ENCODE results near the gene DLGAP1. TPM values are rescaled to one million over a fixed set of nuclear protein-coding genes. Genes with fewer than 3 reads are reported as not detected.

The DLGAP1 gene
- total RNA-seq, 1 experiment from 2014 or later: 0.07 TPM

- TF ChIP-seq, protein P1, sequence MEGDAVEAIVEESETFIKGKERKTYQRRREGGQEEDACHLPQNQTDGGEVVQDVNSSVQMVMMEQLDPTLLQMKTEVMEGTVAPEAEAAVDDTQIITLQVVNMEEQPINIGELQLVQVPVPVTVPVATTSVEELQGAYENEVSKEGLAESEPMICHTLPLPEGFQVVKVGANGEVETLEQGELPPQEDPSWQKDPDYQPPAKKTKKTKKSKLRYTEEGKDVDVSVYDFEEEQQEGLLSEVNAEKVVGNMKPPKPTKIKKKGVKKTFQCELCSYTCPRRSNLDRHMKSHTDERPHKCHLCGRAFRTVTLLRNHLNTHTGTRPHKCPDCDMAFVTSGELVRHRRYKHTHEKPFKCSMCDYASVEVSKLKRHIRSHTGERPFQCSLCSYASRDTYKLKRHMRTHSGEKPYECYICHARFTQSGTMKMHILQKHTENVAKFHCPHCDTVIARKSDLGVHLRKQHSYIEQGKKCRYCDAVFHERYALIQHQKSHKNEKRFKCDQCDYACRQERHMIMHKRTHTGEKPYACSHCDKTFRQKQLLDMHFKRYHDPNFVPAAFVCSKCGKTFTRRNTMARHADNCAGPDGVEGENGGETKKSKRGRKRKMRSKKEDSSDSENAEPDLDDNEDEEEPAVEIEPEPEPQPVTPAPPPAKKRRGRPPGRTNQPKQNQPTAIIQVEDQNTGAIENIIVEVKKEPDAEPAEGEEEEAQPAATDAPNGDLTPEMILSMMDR (IDR thresholded peaks at IDR 0.05; ENCODE audit: insufficient read depth in 1 of 2, low read depth in 1 of 2, low read length in 1 of 2, severe bottlenecking in 1 of 2, unreplicated experiment in 1 of 2): no peak
- Mint-ChIP-seq H3K4me3 (ENCODE audit: unreplicated experiment) (no peak overlapping the region), H3K9me3 (ENCODE audit: unreplicated experiment) (no peaks in the 10 kb centered on the region), H3K36me3 (ENCODE audit: insufficient read depth, unreplicated experiment) (no peaks in the 10 kb centered on the region), H3K27me3 (ENCODE audit: insufficient read depth, unreplicated experiment) (peaks cover 27% of the 10 kb centered on the region), H3K4me1 (ENCODE audit: low read depth, unreplicated experiment) (peaks cover 7% of the 10 kb centered on the region), H3K27ac (ENCODE audit: unreplicated experiment) (no peak overlapping the region)
- DNase-seq: no peak
- Histone ChIP-seq H3K27me3 (replicated peaks; ENCODE audit: control insufficient read depth, insufficient read depth, low read length) (no peaks in the 10 kb centered on the region; the same call in 1 of the 2 replicates), H3K9me3 (no peaks in the 10 kb centered on the region), H3K4me1 (no peaks in the 10 kb centered on the region), H3K4me3 (ENCODE audit: low read depth, low read length) (no peak overlapping the region), H3K36me3 (ENCODE audit: control insufficient read depth, insufficient read depth, low read length) (no peaks in the 10 kb centered on the region)
- POLR2A ChIA-PET: no interaction called here
- CTCF ChIA-PET: interaction anchor here (2.8 kb wide), 1 partner anchor 98 kb away, joined by 35 read pairs; no protein-coding TSS in a partner anchor
- no TSS peak for BruUV-seq (replicated peaks)
- intact Hi-C loops (cut with micrococcal nuclease; ENCODE audit: unreplicated experiment): loop anchor here (1.0 to 2.0 kb wide), 3 partner anchors 100 to 168 kb away; no protein-coding TSS in a partner anchor
Observed at GRCh38 chr18:3870914-3871313, 584.2 kb downstream of the DLGAP1 start.

DNA sequence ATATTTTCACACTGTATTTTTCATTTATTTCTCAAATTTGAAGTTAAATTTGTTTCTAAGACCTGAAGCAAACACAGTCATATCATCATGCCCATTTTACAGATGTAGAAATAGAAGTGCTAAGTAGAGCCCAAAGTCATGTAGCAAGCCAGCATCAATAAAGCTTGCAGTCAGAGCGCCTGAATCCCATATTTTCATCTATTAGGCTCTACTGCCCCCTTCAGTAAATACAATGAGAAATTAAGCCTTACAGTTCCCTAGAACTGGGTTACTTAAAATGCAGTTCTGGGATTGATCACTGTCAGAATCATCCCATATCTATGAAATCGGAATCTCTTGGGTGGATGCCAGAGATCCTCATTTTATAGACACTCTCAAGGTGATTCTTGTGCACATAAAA lies 585.3 kb downstream of the DLGAP1 start:
- Histone ChIP-seq H3K27me3 (replicated peaks; ENCODE audit: control insufficient read depth, insufficient read depth, low read length) (no peaks in the 10 kb centered on the region; the same call in 1 of the 2 replicates), H3K9me3 (no peaks in the 10 kb centered on the region), H3K4me3 (ENCODE audit: low read depth, low read length) (no peak overlapping the region), H3K36me3 (ENCODE audit: control insufficient read depth, insufficient read depth, low read length) (no peaks in the 10 kb centered on the region), H3K4me1 (no peaks in the 10 kb centered on the region)
- no peak overlapping the region for H3K27ac Mint-ChIP-seq (ENCODE audit: unreplicated experiment)
- no peaks in the 10 kb centered on the region for H3K36me3 Mint-ChIP-seq (ENCODE audit: insufficient read depth, unreplicated experiment)
- TF ChIP-seq, protein P1 (IDR thresholded peaks at IDR 0.05; ENCODE audit: insufficient read depth in 1 of 2, low read depth in 1 of 2, low read length in 1 of 2, severe bottlenecking in 1 of 2, unreplicated experiment in 1 of 2): peak; percentile 42 to 49
- ChIA-PET CTCF (interaction anchor here (0.5 to 2.8 kb wide), 11 partner anchors 11 to 216 kb away, joined by 3 to 35 read pairs (median 3); no protein-coding TSS in a partner anchor), POLR2A (no interaction called here)
- intact Hi-C loops (cut with micrococcal nuclease; ENCODE audit: unreplicated experiment): loop anchor here (1.0 to 2.0 kb wide), 4 partner anchors 99 to 589 kb away; no protein-coding TSS in a partner anchor
- H3K9me3 Mint-ChIP-seq (ENCODE audit: unreplicated experiment): no peaks in the 10 kb centered on the region
- BruUV-seq (replicated peaks): no TSS peak
- DNase-seq: peak in 1 of 2 experiments; percentile 46
- no peak overlapping the region for H3K4me3 Mint-ChIP-seq (ENCODE audit: unreplicated experiment)
- H3K27me3 Mint-ChIP-seq (ENCODE audit: insufficient read depth, unreplicated experiment): peaks cover 27% of the 10 kb centered on the region
- peaks cover 7% of the 10 kb centered on the region for H3K4me1 Mint-ChIP-seq (ENCODE audit: low read depth, unreplicated experiment)

- H3K9me3 Mint-ChIP-seq (ENCODE audit: unreplicated experiment): no peaks in the 10 kb centered on the region
- no peaks in the 10 kb centered on the region for H3K4me1 Mint-ChIP-seq (ENCODE audit: low read depth, unreplicated experiment)
- DNase-seq: no peak
- no TSS peak for BruUV-seq (replicated peaks)
- POLR2A ChIA-PET: no interaction called here
- no peaks in the 10 kb centered on the region for H3K36me3 ChIP-seq (ENCODE audit: control insufficient read depth, insufficient read depth, low read length)
- H3K27ac Mint-ChIP-seq (ENCODE audit: unreplicated experiment): no peak overlapping the region
- TF ChIP-seq, protein P1 (IDR thresholded peaks at IDR 0.05; ENCODE audit: insufficient read depth in 1 of 2, low read depth in 1 of 2, low read length in 1 of 2, severe bottlenecking in 1 of 2, unreplicated experiment in 1 of 2): no peak
- no peaks in the 10 kb centered on the region for H3K4me1 ChIP-seq
- intact Hi-C loops (cut with micrococcal nuclease; ENCODE audit: unreplicated experiment): no loop called here
- peaks cover 14% of the 10 kb centered on the region for H3K27me3 Mint-ChIP-seq (ENCODE audit: insufficient read depth, unreplicated experiment)
- CTCF ChIA-PET: interaction anchor here (1.1 kb wide), 1 partner anchor 96 kb away, joined by 6 read pairs; no protein-coding TSS in a partner anchor
- H3K9me3 ChIP-seq: no peaks in the 10 kb centered on the region
- no peak overlapping the region for H3K4me3 ChIP-seq (ENCODE audit: low read depth, low read length)
- no peaks in the 10 kb centered on the region for H3K36me3 Mint-ChIP-seq (ENCODE audit: insufficient read depth, unreplicated experiment)
- H3K27me3 ChIP-seq (replicated peaks; ENCODE audit: control insufficient read depth, insufficient read depth, low read length): no peaks in the 10 kb centered on the region; the same call in 1 of the 2 replicates
- no peak overlapping the region for H3K4me3 Mint-ChIP-seq (ENCODE audit: unreplicated experiment)
Observed at GRCh38 chr18:3867864-3868311, 587.2 kb downstream of the DLGAP1 start.

Measured in Caco-2 (cell line).